NT2/D1 (cell line): ENCODE results near the gene CNOT4.

Source experiments
- DNase-seq: peaks from one replicate; pipeline ENCODE4 v3.0.0-alpha.2; 2011; ENCODE audit warnings: low read depth, low spot score
- H3K27me3 ChIP-seq: 2 replicates; pipeline ENCODE4 v1.6.0; 2011; ENCODE audit warnings: mild to moderate bottlenecking; ENCODE audit not compliant: insufficient read length, insufficient read depth
- H3K36me3 ChIP-seq: 2 replicates; pipeline ENCODE4 v1.6.1; 2011; ENCODE audit warnings: mild to moderate bottlenecking, low read length, mixed read lengths; ENCODE audit not compliant: insufficient read depth, insufficient read length
- H3K4me1 ChIP-seq: 2 replicates; pipeline ENCODE4 v1.5.1; 2011; ENCODE audit not compliant: insufficient read depth, insufficient read length
- H3K4me3 ChIP-seq: 2 replicates; pipeline ENCODE4 v1.5.1; 2011; ENCODE audit warnings: low read depth; ENCODE audit not compliant: insufficient read length
- H3K9ac ChIP-seq: 2 replicates; pipeline ENCODE4 v1.6.0; 2011; ENCODE audit warnings: low read depth; ENCODE audit not compliant: insufficient read length
- H3K9me3 ChIP-seq: 2 replicates; pipeline ENCODE4 v1.5.1; 2011; ENCODE audit warnings: mild to moderate bottlenecking, low read length; ENCODE audit not compliant: insufficient read depth
- SUZ12 ChIP-seq: IDR thresholded peaks from 2 replicates; pipeline ENCODE4 v1.6.1; 2011; ENCODE audit not compliant: insufficient read length, insufficient read depth; ENCODE audit errors: extremely low read depth
- YY1 ChIP-seq: IDR thresholded peaks from 2 replicates; pipeline ENCODE4 v1.6.1; 2011; ENCODE audit not compliant: insufficient read length, insufficient read depth
- ZNF274 ChIP-seq: IDR thresholded peaks from 2 replicates; pipeline ENCODE4 v1.6.1; 2011; ENCODE audit warnings: mild to moderate bottlenecking, low read depth, low read length

Gene CNOT4

DNA sequence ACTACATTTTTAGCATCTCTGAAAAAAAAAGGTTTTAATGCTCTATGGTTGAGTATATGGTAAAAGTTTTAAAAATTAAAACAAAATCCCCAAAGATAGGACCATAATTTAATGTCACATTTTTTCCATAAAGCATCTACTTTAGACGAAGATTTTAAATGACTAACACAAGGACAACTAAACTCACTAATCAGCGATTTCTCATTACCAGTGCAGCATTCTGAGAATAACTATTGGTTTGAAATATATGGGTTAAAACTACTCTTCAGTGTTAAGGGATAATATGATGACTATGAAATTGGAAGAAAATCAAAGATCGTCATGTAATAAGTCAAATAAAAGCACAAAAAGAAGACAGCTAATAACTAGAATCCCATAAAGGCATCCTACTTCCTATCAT is 118.4 kb downstream of the CNOT4 start:
- Histone ChIP-seq H3K4me3 (no peak overlapping the region), H3K36me3 (peaks cover 18% of the 10 kb centered on the region), H3K27me3 (no peaks in the 10 kb centered on the region), H3K9me3 (no peaks in the 10 kb centered on the region), H3K4me1 (no peaks in the 10 kb centered on the region), H3K9ac (no peak overlapping the region)
- DNase-seq: no peak
- TF ChIP-seq ZNF274 (no peak), SUZ12 (no peak), YY1 (no peak)

DNA sequence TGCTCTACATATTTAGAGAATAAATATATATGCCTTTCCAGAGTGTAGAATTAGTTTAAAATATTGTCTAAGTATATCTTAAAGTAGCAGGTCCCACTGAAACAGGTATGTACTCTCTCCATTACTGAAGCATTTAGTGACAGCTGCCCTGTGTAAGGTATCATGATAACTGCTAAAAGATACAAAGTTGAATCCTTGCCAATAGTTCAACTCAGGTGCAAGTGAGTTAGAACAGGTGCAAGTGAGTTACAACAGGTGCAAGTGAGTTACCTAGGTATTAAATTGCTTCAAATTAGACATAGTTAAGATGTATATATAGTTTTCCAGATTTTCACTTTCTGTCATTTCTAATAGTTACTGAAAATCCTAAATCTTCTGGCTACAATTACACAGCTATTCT is 119.1 kb downstream of the CNOT4 start:
- H3K4me1 ChIP-seq: no peaks in the 10 kb centered on the region
- H3K9me3 ChIP-seq: no peaks in the 10 kb centered on the region
- no peak for TF ChIP-seq SUZ12
- TF ChIP-seq ZNF274: no peak
- no peak for TF ChIP-seq YY1
- no peaks in the 10 kb centered on the region for H3K27me3 ChIP-seq
- no peak for DNase-seq
- no peak overlapping the region for H3K4me3 ChIP-seq
- H3K36me3 ChIP-seq: peaks cover 18% of the 10 kb centered on the region
- no peak overlapping the region for H3K9ac ChIP-seq

DNA sequence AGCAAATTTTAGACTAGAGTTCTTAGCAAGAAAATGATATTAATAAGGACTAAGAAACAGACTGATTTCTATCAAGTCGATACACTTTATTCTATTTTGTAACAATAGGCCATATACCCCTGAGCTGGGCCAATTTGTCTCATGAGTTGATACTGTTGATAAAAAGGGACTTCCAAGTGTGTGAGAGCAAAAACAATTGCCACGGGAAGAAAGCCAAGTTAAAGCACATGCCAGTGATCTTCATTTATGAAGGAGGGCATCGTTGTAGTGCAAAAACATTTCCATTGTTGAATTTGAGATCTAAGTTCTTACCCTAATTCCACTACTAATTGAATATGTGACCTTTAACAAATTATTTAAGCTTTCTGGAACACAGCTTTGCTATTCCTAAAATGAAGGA is 119.9 kb downstream of the CNOT4 start:
- peaks cover 18% of the 10 kb centered on the region for H3K36me3 ChIP-seq
- DNase-seq: no peak
- H3K4me3 ChIP-seq: no peak overlapping the region
- no peak overlapping the region for H3K9ac ChIP-seq
- no peaks in the 10 kb centered on the region for H3K4me1 ChIP-seq
- no peaks in the 10 kb centered on the region for H3K9me3 ChIP-seq
- TF ChIP-seq ZNF274: no peak
- no peak for TF ChIP-seq YY1
- TF ChIP-seq SUZ12: no peak
- no peaks in the 10 kb centered on the region for H3K27me3 ChIP-seq

DNA sequence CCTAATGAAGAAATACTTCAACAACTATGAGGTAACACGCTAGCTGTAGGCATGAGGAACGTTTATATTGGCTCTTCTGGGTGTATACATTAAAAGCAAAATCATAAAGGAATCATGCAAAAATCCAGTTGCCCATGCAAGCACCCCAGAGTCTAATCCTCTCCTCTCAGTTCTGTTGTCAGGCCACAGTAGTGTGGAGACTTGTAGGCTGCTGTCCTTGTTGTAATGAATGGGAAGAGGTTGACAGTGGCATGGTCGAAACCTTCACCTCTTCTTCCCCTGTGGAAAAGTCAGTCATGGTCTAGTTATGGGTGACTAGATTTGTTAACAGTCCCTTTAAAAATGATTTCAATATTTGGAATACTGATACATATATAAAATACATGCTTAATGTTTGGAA is 121.3 kb downstream of the CNOT4 start:
- no peak for TF ChIP-seq SUZ12
- no peak for TF ChIP-seq ZNF274
- no peak for TF ChIP-seq YY1
- peaks cover 6% of the 10 kb centered on the region for H3K36me3 ChIP-seq
- H3K4me3 ChIP-seq: no peak overlapping the region
- no peaks in the 10 kb centered on the region for H3K4me1 ChIP-seq
- no peaks in the 10 kb centered on the region for H3K27me3 ChIP-seq
- no peaks in the 10 kb centered on the region for H3K9me3 ChIP-seq
- DNase-seq: no peak
- H3K9ac ChIP-seq: no peak overlapping the region

DNA sequence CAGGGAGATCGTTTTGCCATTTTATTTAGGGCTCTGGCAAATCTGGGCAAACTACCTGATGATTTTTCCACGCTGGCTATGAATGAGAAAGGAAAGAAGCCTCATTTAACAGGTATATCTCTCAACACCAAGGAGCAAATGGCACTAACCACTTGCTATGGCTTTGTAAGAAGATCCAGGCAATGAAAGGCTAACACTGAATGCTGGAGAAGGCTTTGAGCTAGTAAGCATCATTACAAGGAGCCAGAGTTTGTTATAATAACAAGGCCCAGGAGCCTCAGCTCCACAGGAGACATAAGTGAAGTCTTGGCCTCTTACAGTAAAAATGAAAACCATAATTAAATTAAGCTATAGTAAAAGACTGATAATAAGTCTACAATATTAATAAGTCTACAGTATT is 123.1 kb downstream of the CNOT4 start:
- Histone ChIP-seq H3K27me3 (no peaks in the 10 kb centered on the region), H3K4me1 (no peaks in the 10 kb centered on the region), H3K9ac (no peak overlapping the region), H3K36me3 (peaks cover 3% of the 10 kb centered on the region), H3K4me3 (no peak overlapping the region), H3K9me3 (no peaks in the 10 kb centered on the region)
- DNase-seq: no peak
- no peak for TF ChIP-seq ZNF274
- TF ChIP-seq SUZ12: no peak
- TF ChIP-seq YY1: no peak

DNA sequence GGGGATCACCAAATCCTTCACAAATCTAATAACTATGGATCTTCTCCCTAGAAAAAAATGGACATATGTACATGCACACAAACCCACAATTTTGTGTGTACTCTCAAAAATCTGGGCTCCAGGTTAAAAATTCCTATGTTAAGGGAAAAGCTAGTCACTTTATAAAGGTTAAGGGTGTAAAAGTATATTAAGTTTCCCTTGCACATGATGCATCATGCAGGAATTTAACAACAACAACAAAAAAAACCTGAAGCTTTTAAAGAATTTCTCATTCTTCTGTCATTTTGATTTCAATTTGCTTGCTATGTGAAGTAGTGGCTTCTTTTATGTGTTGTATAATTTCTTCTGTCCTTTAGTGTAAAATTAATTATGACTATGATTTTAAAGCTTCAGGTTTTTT is 123.7 kb downstream of the CNOT4 start:
- H3K36me3 ChIP-seq: peaks cover 3% of the 10 kb centered on the region
- no peak for DNase-seq
- H3K9me3 ChIP-seq: no peaks in the 10 kb centered on the region
- TF ChIP-seq ZNF274 (no peak), SUZ12 (no peak), YY1 (no peak)
- no peaks in the 10 kb centered on the region for H3K27me3 ChIP-seq
- no peaks in the 10 kb centered on the region for H3K4me1 ChIP-seq
- no peak overlapping the region for H3K4me3 ChIP-seq
- H3K9ac ChIP-seq: no peak overlapping the region

DNA sequence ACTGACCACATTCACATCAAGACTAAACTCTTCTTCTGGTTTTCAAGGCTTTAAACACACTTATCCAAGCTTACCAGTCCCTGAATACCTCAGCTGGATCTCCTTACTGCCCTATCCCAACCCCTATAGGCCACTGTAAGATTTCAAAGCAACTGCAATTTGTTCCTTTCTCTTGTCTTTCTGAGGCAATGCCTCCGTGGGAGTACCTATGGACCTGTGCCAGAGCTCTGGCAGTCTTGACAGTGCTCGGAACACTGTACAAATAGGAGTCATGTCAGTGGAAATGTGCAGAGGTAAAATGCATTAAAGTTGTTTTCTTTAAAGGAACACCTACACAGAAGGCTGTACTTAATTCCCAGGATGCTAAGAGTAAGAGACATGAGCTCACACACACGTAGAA is 124.7 kb downstream of the CNOT4 start:
- Histone ChIP-seq H3K4me1 (no peaks in the 10 kb centered on the region), H3K9ac (no peak overlapping the region), H3K9me3 (no peaks in the 10 kb centered on the region), H3K4me3 (no peak overlapping the region), H3K27me3 (no peaks in the 10 kb centered on the region), H3K36me3 (peaks cover 3% of the 10 kb centered on the region)
- no peak for DNase-seq
- TF ChIP-seq ZNF274 (no peak), YY1 (no peak), SUZ12 (no peak)
